NCI-H345 treated with DMSO at 0.1 percent for 48 hours (cell line): ENCODE measurements around the gene IFT27.

ENCODE experiments used
- DNase-seq: peaks from one replicate; lab custom pipeline; 2025; ENCODE audit not compliant: unreplicated experiment; lab: John Stamatoyannopoulos, UW

Gene IFT27, protein sequence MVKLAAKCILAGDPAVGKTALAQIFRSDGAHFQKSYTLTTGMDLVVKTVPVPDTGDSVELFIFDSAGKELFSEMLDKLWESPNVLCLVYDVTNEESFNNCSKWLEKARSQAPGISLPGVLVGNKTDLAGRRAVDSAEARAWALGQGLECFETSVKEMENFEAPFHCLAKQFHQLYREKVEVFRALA

DNA sequence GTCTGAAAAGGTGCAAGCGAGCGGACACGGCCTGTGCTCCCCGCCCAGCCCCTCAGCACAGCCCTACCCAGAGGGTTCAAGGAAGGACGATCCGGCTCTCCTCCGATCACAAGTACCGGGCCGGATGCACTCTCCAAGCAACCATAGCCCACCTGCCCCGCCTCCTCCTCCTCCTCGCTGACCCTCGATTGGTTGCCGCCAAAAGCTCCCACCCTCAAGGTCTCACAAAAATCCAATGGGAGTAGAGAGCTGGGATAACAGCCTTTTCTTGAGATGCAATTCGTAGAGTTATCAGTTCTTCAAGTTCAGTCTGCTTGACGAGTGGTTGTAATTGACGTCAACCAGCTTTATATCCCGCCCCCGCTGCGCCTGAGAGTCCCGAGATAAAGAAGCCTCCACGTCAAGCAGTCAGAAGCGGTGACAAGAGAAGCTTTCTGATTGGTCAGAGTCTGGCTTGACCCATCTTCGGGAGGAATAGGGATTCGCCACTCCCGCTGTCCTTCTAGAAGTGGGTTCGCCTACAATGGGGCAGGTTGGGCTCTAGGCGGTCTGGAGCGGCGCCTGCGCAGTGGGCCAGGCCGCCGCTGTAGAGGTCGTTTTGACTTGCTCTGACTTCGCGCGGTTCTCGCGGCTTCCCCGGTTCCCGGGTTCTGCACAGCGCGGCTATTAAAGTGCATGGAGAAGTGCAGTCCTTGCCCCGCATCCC is at the start of gene IFT27:
TSS of gene IFT27 (minus strand) at position 156 of the 706 bp plus-strand sequence. CDS start 412 bp downstream, outside the sequence.
- peak; percentile 96 for DNase-seq

DNA sequence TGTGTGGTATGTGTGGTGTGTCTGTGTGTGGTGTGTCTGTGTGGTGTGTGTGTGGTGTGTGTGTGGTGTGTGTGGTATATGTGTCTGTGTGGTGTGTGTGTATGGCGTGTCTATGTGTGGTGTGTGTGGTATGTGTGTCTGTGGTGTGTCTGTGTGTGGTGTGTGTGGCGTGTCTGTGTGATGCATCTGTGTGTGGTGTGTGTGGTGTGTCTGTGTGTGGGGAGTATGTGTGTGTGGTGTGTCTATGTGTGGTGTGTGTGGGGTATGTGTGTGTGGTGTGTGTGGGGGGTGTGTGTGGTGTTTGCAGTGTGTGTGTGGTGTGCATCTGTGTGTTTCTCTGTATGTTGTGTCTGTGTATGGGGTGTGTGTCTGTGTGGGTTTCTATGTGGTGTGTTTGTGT is 48.7 kb upstream of the IFT27 start:
- DNase-seq, result no peak

DNA sequence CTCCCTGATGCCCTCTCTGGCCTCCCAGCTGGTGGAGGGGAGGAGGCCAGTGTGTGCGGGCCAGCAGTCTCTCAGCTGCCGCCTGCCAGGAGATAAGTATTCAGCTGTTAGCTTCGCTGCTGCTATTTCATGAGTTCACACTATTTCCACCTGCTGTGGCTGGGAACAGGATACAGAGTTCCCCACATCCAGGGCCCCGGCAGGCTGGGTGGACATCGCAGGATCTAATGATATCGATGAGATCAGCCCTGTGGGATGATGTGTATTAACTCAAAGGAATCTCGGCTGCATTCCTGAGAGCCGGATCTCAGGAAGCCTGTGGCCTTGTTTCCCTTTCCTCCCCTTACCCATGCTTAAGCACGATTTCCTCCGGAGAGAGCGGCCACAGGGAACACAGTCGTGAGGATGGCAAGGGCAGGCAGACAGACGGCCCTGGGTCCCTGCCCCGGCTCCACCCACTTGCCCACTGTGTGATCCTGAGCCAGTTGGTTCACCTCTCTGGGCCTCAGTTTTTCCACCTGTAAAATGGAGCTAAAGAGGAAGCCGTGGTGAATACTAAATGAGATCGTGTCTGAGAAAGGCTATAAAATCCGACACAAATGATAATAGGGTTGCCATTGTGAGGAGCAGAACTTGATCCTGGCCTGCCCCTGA is 47.4 kb upstream of the IFT27 start:
- no peak for DNase-seq

DNA sequence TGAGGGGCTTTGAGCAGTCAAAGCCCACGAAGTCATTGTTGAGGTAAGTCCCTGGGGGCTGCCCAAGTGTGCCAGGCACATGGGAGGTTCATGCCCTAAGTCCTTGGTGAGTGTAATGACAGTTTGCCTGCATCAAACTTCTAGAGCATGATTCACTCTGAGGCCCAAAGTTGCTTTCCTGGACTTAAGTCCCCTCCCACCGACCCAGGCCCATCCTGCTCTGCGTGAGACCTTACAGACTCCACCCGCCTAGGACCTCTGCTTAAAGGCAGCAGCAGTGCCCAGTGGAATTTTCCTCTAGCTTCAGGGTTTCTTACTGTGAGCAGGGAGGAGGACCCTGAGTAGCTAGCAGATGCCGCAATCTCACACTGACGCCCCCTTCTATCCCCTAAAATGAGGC is 46.7 kb upstream of the IFT27 start:
- DNase-seq, result no peak

DNA sequence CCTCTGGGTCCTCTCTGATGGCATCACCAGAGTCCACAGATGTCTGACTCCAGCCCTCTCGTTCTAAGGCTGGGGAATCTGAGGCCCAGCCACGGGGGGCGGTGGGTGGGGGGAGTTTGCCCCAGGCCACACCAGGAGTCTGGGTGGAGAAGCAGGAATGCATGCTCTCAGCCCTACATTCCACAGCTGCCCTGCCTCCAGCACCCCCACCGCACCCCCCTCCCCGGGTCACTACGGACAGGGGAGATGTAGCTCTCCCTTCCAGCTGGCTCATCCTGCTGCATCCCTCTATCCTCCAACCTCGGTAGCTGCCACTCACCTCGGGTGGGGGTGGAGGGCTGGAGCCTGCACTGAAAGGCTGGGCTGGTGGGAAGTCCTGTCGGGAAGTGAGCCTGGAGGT is 43.2 kb upstream of the IFT27 start:
- no peak for DNase-seq

DNA sequence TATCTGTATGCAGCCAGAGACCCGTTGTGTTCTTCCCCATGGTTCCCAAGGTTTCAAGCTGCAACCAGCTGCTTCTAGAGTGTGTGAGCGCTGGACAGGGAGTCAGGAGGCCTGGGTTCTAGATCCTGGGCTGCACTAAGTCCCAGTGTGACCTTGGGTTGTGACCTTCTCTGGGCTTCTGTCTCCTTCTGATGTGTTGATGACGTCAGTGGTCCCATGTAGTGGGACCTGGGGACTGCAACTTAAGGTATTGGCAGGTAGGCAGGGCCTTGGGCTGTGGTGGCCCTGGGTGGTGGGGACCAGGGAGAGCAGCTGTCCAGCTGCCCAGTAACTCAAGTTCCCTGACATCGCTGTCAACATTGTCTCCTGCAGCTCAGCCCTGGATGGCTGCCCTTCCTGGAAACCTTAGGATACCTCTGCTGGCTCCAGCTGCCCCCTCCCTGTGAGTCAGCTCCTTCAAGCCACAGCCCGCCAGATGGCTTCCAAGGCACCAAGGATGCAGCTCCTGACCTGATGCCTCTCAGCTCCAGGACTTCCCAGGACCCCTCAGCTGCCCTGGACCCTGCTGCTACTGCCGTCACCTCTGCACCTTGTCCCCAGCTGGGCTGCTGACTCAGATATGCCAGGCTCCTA is 42.2 kb upstream of the IFT27 start:
- no peak for DNase-seq

DNA sequence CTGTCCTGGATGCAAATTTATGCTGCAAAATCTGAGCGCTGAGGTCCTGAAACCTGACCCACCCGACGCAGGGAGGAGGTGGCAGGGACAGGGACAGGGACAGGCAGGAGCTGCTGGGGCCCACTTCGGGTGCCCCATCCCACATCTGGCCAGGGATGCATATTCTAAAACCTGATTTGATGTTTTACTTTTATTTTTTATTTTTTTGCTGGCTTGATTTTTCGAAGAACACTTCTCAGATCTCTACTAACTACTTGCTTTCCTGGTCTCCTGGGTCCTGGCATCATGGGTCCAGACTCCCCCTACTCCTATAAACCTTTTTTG is 41.6 kb upstream of the IFT27 start:
- no peak for DNase-seq

DNA sequence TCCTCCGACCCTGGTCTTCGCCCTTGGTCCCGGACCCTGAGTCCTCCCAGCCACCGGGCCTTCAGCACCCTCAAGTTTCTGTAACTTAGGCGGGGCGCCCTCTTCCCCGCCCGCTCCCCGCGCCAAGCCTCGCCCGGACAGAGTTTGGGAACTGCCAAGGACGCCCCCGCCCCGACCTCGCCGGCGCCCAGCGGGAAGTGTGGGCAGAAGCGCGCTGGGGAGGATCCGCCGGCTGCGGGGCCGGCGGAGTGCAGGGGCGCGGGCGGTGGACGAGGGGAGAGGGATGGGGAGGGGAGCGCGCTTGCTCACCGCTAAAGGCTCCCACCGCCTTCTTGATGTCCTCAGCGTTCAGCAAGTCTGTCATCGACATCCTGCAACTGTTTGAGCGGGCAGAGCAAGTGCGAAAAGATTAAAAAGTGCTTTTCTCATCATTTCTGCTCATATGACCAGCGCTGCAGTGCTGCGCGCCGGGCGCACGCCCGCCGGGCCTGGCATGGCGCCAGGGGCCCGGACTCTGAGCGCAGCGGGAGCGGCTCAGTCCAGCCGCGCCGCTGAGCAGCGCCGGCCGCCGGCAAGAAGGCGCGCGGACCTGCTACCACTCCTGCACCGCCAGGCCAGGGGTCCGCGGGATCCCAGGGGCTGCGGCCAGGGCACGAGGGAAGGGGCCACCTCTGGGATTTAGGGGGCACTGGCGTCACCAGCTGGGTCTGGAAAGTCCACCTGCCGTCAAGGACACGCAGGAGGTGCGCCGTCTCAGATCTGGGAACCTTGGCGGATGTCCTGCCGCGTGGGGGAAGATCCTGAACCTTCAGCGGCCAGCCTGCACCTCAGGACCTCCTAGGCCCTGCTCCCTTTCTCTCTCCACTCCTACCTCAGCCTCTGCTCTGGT is 41.0 kb upstream of the IFT27 start, which contains the start of gene PVALB:
TSS of gene PVALB (minus strand) at position 400 of the 889 bp plus-strand sequence. CDS start at position 370, 30 bp downstream.
- no peak for DNase-seq

DNA sequence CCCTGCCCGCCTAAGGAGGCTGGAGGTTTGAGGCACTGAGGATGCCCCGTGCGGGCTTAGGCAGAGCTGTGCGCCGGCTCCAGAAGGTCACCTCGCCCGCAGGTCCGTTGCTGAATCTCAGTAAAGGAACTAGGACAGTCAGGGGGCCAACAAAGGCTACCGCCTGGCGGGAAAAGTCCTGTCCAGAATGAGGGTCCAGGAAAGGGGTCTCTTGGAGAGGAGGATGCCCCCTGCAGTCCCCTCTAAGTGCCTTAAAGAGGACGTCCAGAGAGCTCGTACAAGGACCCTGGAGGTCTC is 40.4 kb upstream of the IFT27 start:
- DNase-seq, result no peak

DNA sequence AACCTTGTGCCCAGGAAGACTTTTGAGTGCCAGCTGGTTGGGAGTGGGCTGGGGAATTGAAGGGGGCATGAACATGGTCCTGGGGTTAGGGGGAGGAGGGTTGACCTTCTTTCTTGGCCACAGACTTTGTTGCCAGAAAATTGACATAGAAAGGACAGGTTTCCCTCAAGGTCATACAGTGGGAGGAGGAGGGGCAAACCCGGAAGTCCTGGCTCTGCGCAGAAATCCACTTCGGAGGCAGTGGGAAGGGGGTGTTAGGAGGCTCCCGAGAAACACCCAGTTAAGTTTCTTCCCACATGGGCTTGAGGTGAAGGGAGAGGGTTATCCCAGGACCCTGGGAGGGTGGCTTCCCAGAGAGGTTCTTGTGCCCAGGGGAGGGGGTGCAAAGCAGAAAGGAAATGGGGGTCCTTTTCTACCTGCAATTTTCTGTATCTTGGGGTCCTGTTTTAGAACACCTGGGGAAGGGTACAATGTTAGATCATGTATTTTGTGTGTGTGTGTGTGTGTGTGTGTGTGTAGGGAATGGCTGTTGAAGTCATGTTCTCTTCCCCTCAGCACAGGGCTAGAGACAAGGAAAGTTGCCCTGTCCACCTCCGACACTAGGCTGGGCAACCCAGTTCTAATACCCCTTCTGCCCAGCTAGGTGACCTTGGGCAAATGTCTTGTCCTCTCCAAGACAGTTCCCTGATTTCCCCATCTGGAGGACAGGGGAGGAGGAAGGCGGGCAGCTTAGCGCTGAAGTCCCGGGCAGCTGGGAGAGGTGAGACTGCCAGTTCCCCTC is 39.8 kb upstream of the IFT27 start:
- no peak for DNase-seq

DNA sequence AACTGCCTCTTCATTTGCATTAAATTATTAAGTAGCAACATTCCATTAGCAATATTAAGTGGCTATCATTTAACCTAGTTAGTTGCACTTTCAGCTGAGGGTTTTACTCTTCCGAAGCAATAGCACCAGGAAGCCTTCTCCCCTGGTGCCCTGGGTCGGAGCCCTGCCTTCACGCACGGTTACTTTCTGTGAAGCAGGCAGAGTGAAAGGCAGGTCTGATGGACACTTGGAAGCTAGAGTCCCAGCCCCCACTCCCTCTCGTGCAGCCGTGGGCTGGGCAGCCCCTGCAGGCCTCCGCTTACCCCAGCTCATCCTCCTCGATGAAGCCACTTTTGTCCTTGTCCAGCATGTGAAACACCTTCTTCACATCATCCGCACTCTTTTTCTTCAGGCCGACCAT is 38.9 kb upstream of the IFT27 start:
- no peak for DNase-seq

DNA sequence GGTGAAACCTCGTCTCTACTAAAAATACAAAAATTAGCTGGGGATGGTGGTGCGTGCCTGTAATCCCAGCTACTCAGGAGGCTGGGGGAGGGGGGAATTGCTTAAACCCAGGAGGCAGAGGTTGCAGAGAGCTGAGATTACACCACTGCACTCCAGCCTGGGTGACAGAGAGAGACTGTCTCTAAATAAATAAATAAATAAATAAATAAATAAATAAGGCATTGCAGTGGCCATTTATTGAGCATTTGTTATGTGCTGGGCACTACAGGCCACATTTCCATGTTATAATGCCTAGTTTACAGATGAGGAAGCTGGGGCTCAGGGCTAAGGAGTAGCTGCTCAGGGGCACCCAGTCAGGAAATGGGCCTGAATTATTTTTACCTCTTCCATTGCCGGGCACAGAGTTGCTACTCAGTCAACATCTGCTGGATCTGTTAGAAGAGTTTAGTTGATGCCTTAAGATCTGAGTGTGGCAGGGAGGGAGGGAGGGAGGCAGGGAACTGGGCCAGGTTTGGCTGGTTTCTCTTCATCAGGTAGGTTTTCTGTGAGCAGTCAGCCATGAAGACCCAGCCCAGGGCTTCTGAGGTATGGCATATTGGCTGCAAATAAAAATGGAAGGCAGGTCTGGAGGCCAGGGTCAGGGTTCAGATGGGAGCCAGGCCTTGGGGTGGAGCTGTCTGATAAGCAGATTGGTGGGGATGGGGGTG is 35.3 kb upstream of the IFT27 start:
- DNase-seq, result no peak

DNA sequence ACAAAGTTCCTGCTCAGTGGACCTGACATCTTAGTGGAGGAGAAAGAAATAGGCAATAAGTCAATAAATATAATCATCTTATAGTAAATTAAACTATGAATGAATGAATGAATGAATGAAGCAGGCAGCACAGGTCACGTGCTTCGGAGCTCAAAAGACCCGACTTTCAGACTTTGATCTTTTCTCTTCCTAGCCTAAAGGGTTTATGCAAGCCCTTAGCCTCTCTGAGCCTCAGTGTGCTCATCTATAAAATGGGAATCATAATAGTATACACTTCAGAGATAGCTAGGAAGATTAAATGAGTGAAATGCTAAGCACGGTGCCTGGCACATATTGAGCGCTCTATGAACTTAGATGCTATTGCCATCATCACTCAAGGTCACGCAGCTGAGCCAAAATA is 33.4 kb upstream of the IFT27 start:
- no peak for DNase-seq

DNA sequence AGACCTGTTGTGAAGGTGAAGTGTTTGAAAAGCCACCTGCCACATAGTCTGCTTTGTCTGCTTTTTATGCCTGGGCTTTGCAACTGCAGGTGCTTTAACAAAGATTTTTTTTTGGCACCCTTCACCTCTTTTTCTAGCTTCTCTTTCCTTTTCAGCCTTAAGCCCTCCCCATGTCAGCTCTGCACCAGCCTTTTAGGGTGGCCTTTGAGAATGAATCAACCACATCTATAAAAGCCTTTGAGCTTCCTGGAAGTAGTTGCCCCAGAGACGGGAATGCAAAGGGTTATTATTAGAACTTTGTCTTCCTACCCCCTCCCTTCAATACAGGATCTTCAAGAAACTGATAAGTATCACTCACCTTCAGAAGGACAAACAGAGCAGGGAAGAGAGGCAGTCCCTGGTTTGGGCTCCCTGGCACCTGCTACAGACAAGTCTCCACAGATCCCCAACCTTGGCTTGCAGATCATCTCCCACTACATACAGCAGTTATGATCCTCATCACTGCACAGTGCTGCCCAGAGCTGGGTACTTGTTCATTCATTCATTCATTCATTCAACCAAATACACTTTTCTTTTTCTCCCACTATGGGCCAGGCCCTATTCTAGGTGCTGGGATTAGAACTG is 32.9 kb upstream of the IFT27 start:
- DNase-seq, result peak; percentile 85

DNA sequence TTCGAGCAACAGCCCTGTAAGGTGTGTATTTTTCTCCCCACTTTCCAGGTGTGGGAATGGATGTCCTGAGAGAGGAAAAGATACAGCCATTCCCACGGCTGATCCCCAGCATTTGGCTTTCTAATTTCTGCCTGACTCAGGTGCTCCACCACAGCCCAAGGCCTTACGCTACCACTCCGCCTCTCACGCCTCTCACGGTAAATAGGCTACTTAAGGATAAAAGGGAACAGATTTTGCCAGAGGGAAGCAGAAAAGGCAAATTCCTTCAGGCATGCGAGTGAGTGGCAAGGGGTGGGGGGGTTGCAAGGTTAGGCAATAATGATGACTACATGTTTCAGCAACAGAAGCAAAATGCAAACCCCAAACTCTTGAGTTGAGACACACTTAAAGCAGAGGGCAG is 31.7 kb upstream of the IFT27 start:
- no peak for DNase-seq

DNA sequence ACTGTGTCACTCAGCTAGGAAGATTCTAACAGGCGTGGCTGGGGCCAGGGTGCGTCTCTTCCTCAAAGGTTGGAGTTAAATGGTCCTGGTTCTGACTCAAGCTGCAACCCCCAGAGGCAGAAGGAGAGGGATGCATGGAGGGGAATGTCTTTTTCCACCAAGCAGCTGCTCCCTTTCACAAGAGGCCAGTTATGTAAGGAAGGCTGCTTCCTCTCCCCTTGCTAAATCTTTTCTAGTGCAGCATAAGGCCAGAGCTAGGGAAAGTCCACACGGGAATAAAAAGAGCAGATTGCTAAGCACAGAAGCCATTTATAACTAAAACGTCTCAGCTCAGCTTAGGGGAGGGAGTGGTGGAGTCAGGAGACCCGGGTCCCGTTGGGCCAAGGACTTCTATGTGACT is 30.9 kb upstream of the IFT27 start:
- DNase-seq, result no peak

DNA sequence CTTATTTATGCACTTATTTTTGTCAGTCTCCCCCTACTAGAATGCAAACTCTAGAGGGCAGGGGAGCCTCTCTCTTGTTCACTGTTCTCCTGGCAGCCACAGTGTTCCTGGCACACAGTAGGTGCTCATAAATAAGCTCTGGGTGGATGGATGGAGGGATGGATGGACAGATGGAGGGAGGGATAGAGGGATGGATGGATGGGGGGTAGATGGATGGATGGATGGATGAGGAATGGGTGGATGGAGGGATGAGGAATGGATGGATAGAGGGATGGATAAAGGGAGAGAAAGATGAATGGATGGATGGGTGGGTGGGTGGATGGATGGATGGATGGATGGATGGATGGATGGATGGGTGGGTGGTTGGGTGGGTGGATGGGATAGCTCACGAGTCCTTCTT is 27.4 kb upstream of the IFT27 start:
- no peak for DNase-seq

DNA sequence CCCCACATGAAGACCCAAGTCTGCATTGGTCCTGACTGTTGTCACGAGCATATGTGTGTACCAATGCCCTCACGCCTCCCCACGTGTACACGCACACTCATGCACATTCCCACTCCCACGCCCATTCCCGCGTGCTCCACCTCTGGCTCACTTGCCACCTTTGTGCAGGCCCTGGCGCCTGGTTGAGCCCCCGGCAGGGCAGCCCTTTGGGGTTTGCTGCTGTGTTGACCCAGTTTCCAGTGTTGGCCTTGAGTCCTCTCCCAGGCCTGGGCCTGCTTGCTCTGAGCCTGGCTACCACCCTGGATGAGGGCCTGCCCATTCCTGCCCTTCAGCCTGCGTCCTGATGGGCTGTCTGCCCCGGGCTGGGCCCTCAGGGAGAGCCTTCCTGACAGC is 22.8 kb upstream of the IFT27 start:
- no peak for DNase-seq

DNA sequence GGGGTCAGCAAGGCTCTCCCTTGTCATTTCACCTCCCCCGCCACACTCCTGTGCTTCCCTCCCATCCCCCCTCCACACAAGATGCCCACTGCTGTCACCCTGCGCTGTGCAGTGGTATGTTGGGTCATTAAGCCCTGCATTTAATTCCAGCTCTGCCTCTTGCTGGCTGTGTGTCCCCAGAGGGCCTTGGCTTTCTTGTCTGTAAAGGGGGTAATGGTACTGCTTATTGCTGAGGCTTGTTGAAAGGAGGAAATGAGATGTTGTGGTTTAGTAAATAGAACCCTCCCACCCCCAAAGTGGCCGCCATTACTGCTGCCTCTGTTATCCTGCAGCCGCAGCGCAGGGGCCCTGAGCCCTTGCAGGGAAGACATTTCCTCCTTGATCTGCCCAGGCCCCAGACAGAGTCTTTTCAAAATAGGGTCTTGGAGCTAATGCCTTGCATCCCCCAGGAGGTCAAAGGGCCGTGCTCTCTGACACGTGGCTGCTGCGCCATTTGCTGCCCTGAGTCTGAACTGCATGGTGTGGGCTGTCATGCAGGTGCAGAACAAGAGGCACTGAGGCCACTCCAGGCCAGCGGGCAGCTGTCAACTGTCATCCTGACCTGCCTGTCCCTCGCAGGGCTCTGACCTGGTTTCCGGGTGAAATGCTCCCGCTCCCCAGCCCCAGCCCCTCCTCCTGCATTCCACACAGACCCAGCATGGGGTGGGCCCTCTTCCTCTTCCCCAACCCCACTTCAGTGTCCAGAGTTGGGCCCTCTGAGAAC is 22.2 kb upstream of the IFT27 start:
- no peak for DNase-seq
